ENCODE data around the gene CACNB2.

The CACNB2 gene

GRCh38 chr10:18294633-18295032 lies 154.4 kb downstream of the CACNB2 start:
- Histone ChIP-seq H3K27ac (replicated peaks) (no peak overlapping the region), H3K27me3 (ENCODE audit: insufficient read depth, poor library complexity, severe bottlenecking) (no peaks in the 10 kb centered on the region), H3K4me3 (replicated peaks; ENCODE audit: insufficient read depth, low read length) (no peak overlapping the region)
- TF ChIP-seq REST (IDR thresholded peaks at IDR 0.05; ENCODE audit: insufficient replicate concordance, low read depth): no peak
- TF ChIP-seq GABPA (IDR thresholded peaks at IDR 0.05; ENCODE audit: low read depth): no peak
- TF ChIP-seq POLR2AphosphoS5 (IDR thresholded peaks at IDR 0.05; ENCODE audit: low read depth): no peak
- no peak for TF ChIP-seq SPI1 (IDR thresholded peaks at IDR 0.05; ENCODE audit: borderline replicate concordance, low read depth)
- no peak for TF ChIP-seq CTCF (IDR thresholded peaks at IDR 0.05; ENCODE audit: insufficient read depth, low read length)
- DNase-seq (ENCODE audit: low read depth in 1 of 2, low spot score in 1 of 2): no peak

GRCh38 chr10:18297659-18298058 lies 157.4 kb downstream of the CACNB2 start:
- Histone ChIP-seq H3K27ac (replicated peaks) (no peak overlapping the region), H3K4me3 (replicated peaks; ENCODE audit: insufficient read depth, low read length) (no peak overlapping the region), H3K27me3 (ENCODE audit: insufficient read depth, poor library complexity, severe bottlenecking) (no peaks in the 10 kb centered on the region)
- no peak for DNase-seq (ENCODE audit: low read depth in 1 of 2, low spot score in 1 of 2)
- TF ChIP-seq POLR2AphosphoS5 (IDR thresholded peaks at IDR 0.05; ENCODE audit: low read depth) (no peak), GABPA (IDR thresholded peaks at IDR 0.05; ENCODE audit: low read depth) (no peak), SPI1 (IDR thresholded peaks at IDR 0.05; ENCODE audit: borderline replicate concordance, low read depth) (no peak), CTCF (IDR thresholded peaks at IDR 0.05; ENCODE audit: insufficient read depth, low read length) (no peak), REST (IDR thresholded peaks at IDR 0.05; ENCODE audit: insufficient replicate concordance, low read depth) (no peak)

GRCh38 chr10:18298256-18298655 lies 158.0 kb downstream of the CACNB2 start:
- Histone ChIP-seq H3K4me3 (replicated peaks; ENCODE audit: insufficient read depth, low read length) (no peak overlapping the region), H3K27ac (replicated peaks) (no peak overlapping the region), H3K27me3 (ENCODE audit: insufficient read depth, poor library complexity, severe bottlenecking) (no peaks in the 10 kb centered on the region)
- TF ChIP-seq POLR2AphosphoS5 (IDR thresholded peaks at IDR 0.05; ENCODE audit: low read depth) (no peak), CTCF (IDR thresholded peaks at IDR 0.05; ENCODE audit: insufficient read depth, low read length) (no peak), SPI1 (IDR thresholded peaks at IDR 0.05; ENCODE audit: borderline replicate concordance, low read depth) (no peak), GABPA (IDR thresholded peaks at IDR 0.05; ENCODE audit: low read depth) (no peak), REST (IDR thresholded peaks at IDR 0.05; ENCODE audit: insufficient replicate concordance, low read depth) (no peak)
- no peak for DNase-seq (ENCODE audit: low read depth in 1 of 2, low spot score in 1 of 2)

Data from HL-60 (cell line).